Activated CD8-positive, alpha-beta memory T cell treated with anti-CD3 and anti-CD28 coated beads for 24 hours (primary cell): ENCODE results near the gene ERG28.

ENCODE experiments used
- DNase-seq: peaks from one replicate; pipeline ENCODE4 v3.0.0-alpha.2; 2020

Gene ERG28

DNA sequence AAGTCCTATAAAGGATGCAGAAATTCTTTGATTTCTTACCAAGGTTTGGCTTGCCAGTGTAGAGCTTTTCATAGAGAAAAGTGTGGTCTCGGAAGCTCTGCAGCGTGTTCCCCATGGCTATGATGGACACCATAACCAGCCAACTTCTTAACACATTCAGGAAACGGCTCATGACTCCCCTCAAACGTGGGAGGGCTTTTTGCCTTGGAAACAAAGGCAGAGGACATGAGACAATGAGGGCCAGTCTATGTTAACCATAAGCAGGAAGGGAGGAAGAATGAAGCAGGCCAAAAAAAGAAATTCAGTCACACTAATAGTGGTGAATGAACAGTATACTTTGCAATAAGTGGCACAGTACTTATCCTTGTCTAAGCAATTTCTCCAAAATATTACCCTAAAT lies 3.3 kb downstream of the ERG28 start:
- no peak for DNase-seq

DNA sequence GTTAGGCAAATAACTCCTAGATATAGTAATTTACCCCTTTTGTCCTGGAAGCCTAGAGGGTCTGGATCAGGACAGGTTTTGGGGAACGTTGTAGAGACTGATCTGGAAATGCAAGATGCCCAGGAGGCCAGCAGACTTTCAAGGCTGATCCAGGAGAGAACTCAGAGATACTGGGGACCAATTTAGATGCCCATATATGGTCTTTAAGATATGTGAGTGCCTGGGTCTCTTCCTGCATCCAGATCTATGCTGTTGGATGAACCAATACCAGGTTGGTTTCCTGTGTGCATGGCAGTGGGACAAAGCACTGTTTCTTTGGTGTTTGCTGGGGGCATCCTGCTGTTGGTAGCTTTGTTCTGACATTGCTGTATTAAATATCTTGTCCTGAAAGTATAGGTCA lies 5.4 kb downstream of the ERG28 start:
- DNase-seq: no peak

DNA sequence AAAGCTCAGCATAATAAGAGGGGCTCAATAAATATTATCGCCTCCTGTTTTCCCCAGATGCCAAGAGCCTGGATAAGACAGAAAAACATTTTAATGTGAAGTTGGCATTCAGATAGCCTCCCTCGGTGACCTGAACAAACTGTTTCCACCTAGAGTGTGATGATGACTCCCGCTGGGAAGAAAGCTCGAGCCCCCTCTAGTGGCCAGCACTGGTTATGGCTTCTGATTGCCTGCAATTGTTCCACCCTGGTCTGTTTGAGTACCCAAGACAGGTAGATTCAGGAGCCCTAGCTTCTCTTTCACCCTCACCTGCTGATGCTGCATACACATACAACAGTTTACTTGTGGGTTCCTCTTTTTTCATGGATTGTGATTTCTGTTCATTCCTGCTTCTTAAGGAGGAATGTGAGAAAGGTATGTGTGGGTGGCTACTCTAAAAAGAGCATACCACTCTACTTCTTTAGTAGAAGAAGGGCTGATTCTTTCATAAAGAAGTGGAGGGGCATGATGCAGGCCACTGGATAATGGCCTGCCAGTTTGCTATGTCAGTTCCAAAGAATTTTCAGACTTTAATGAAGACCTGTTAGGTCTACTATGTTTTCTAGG lies 6.4 kb downstream of the ERG28 start:
- DNase-seq: peak; percentile 93

- DNase-seq: no peak
Measured at GRCh38 chr14:75653563-75653962, 7.1 kb downstream of the ERG28 start.

DNA sequence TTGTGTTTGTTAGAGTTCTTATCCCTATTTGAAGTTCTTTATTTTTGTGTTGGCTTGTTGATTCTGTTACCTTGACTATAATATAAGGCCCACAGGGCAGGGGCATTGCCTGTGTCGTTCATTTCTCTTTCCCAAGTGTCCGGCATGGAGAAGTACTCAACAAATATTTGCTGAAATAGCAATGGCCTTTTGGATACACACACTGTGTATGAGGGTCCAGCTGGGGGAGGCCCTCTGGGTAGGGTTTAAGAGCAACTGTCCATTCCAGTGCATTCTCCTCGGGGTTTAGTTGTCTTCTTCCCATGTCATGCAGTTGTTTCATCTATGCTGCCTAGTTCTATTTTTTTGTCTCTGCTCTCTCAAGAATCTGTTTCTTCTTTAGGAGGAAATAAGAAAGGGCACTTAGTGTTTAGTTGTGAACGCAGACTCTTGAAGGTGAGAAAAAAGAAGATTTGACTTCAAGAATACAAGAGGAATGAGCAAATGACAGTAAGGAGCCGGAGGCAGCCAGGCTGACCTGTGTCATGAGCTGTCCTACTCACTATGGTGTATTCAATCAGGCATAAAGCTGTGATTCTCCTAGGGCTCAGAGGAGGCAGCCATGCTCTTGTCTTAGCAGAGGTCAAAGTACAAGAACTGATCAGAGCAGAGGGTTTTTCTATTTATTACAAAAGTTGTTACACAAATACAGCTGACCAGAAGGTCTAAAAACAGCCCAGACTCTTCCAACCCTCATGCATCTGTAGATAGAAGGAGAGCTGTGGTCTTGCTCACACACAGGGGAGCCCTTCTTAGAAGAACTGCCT lies 10.2 kb downstream of the ERG28 start:
- no peak for DNase-seq

DNA sequence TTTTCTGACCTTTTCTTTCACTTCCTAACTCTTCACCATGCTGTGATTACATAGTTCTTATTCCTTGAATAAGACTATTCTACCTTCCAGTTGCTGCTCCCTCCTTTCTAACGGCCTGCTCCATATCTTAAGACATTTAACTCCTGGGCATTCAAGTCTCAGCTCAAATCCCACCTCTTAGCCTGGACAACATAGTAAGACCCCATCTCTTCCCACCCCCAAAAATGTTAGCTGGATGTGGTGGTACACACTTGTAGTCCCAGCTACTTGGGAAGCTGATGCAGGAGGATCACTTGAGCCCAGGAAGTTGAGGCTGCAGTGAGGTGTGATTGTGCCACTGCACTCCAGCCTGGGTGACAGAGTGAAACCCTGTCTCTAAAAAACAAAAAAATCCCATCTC lies 10.9 kb downstream of the ERG28 start:
- no peak for DNase-seq

- DNase-seq: no peak
Measured at GRCh38 chr14:75649337-75649736, 11.3 kb downstream of the ERG28 start.

DNA sequence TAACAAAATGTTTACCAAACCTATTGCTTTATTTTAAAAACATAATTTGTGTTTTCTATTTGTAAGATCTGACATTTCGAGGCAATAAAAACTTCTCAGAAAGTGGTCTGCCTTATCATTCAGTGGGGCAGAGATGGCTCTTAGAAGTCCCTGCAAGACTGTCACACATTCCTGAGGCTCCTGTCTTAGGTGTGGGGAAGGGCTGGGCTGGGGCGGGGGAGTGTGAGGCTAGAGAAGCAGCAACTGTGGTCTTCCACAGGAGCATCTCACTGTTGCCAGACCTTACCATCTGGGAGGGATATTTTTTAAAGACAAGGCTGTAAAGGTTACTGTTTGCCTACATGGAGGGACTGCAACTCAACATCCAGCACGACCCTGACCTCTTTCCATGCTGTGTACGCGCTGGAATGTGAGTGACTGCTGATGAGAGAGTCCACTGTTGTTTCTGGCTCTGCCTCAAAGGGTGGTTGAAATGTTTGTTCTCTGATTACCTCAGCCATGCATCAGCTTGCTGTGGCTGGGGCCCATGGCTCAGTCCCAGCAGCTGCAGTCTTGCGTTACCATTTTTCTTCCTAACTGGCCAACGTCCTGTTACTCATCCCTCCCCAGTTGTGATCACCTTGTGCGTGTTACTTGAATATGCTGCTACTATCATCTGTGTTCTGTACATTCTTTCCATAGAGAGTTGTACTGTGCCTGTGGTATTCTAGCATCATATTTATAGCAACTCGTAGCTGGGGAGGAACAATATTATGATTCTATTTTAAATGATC lies 12.4 kb downstream of the ERG28 start:
- no peak for DNase-seq

DNA sequence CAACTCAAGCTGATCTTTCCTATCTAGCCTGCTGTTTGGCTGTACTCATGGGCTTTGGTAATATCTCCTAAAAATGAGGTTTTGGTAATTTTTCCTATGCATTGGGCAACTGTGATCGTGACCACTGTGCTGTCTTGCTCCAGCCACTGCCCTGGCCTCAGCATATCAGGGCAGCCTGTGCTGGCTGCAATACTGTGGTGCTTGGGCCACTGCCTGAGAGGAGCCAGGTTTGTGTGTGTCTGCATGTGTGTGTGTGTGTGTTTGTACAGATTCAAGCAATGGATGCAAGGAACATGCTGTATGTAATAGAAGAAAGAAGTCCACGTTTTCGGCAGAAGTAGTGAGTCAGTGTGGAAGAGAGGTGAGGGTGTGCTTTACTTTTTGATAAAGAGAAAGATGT lies 13.0 kb downstream of the ERG28 start:
- DNase-seq: no peak

DNA sequence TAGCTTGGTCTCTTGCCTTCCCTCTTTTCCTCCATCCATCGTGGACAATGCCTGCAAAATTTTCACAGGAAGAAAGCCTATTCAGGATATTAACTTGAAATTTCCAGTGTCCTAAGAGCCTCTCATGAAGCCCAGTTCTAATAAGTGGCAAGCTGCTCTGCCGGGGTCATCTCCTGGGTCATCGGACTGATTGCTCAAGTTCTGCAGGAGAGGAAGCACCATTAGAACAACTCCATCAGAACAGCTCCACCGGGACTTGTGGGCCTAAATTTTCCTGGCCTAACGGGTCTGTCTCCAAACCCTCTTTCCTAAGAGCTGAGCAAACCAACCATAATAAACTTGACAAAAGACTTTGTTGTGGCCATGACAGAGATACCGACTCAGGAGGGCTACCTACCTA lies 13.9 kb downstream of the ERG28 start:
- no peak for DNase-seq

DNA sequence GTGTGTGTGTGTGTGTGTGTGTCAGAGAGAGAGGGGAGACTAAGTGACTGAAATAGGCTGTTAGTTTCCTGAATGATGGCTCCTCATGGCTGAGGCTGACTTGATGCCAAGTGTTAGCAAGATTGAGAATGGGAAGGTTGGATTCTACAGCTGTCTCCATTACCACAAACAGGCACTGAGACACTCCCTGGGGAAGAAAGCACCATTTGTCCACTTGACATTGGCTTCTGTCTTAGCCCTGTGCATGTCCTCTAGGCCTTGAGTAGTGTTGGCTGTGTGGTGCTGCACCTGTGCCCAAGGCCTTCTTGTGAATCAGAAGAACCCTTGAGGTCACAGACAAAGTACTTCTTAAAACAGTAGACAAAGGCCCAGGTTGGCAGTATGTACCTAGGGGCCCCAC lies 15.6 kb downstream of the ERG28 start:
- DNase-seq: no peak

- DNase-seq: no peak
Measured at GRCh38 chr14:75643985-75644384, 16.7 kb downstream of the ERG28 start.

- no peak for DNase-seq
Measured at GRCh38 chr14:75640876-75641275, 19.8 kb downstream of the ERG28 start.

GRCh38 chr14:75636100-75636692 lies 24.5 kb downstream of the ERG28 start:
- DNase-seq: no peak

- DNase-seq: no peak
Measured at GRCh38 chr14:75634848-75635247, 25.8 kb downstream of the ERG28 start.

- no peak for DNase-seq
Measured at GRCh38 chr14:75631453-75631831, 29.2 kb downstream of the ERG28 start.

DNA sequence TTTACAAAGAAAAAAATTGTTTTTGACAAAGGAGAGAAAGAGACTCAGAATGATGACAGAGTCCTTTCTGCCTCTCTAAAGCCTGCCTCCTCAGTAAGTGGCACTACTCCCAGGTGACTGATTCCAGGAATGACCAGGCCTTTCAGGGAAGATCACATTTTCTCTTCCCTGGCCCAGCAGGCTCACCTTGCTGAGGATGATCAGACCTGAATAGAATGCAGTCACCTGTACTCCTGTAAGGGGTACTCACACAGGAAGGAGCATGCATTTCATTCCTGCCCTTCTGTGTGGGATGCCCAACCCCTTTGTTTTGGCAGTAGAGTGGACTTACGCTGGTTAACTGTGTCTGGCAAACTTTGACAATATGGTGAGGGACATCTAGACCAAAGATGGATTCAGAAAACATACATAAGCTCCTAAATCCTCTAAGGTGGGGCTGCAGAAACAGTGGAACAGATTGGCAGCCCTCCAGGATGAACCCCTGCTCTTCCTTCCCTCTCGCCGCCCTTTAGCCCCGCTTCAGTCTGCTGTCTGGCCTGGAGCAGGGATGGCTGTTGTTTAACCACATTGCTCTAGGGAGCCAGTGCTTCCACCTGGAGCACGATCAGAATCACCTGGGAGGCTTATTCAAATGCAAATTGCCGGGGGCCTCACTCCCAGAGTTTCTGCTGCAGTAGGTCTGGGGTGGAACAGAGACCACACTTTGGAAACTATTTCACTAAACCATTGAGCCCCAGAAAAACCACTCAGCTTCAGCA lies 29.8 kb downstream of the ERG28 start:
- no peak for DNase-seq

DNA sequence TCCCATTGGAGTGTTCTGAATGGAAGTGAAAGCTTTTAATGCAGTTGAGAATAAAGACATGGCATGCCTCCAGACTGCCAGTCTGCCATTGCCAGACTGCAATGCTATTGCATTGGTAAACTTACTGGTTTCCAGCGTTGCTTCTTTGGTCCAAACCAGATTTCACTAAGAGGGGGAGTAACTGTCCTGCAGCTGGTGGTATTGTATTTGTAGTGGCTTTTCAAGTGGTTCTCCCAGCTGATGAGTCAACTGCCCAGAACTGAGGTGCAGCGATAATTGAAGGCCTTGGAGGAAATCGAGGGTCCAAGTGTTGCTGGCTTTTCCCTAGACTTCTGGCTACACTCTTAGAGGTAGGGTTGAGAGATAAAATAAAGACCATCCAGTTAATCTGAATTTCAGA lies 31.9 kb downstream of the ERG28 start:
- no peak for DNase-seq

DNA sequence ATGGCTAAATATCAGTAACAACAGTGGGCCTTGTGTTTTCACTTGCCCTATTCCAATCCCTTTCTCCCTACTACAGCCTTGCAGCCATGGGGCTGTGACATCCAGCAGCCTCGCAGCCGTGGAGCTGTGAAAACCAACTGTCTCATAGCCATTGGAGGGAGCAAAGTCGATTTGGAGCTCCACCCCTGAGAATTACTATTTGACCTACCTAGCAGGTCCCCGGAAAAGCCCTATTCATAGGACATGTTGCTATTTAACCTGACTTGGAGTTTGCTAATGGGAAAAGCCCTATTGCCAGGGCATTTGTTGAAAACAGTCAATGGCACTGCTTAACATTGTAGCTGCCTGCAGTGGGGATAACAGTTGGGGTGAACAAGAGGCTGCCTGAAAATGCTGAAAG lies 33.3 kb downstream of the ERG28 start:
- DNase-seq: no peak

GRCh38 chr14:75626863-75627262 lies 33.8 kb downstream of the ERG28 start:
- DNase-seq: no peak

GRCh38 chr14:75626396-75626795 lies 34.3 kb downstream of the ERG28 start:
- no peak for DNase-seq

DNA sequence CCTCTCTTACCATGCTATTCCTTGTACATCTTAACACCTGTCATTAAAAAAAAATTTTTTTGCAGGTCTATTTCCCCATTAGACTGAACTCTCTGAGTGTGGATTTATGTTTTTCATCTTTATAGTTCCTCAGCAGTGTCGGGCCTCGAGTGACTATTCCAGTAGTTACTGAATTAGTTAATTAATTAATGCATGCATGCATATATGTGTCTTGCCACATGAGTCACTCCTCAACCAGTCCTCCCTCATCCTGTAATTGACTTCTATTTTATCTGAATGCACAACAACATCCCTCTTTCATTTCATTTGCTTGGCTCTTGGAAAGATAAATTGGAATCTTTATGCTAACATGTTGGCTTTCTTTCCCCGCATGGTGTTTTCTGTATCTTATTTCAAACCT lies 35.6 kb downstream of the ERG28 start:
- DNase-seq: no peak

DNA sequence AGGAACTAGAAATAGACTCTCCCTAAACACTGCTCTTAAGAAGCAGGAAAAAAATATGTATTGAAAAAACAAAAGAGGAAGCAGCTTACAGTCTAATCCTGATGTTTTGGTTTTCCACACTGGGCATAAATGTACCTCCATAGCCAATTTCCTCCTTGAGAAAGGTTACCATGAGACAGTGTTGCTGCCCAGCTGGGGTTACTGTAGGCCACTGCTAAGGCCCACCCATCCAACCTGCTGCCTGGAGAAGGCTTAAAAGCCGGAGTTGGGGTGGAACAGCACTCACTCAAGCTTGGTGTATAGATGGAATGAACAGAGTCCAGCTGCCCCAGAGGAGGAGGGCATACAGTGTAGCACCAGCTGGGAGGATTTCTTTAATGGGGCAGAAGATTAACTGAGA lies 41.1 kb downstream of the ERG28 start:
- no peak for DNase-seq
